ENCODE measurements around the gene THEMIS.

DNA sequence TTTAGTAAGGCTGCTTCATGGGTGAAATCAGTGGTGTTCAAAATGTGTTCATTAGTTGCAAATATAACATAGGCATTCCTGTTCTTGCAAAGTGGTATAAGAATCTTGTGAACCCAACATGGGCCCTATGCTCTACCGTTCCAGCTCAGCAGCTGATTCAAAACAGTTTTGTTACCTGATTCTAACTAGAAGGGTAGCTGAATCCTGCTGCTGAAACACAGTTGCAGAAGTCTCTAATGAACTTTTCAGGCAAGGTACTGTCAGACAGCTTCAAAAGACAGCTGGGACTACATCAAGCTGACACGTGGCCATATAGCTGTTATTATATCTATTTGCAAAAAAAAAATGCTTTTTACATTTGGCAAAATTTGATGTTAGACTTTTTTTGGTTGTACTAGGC, 22.7 kb downstream of the THEMIS start:
- TF ChIP-seq CTCF (IDR thresholded peaks at IDR 0.05; ENCODE audit: insufficient read depth, low read depth, low read length) (no peak), EZH2 (IDR thresholded peaks at IDR 0.05; ENCODE audit: insufficient read depth, low read length) (no peak)

Data from astrocyte (in vitro differentiated cells and primary cell).